DMS 273 treated with DMSO at 0.1 percent for 48 hours (cell line): ENCODE results near the gene FAM76A.
"Not testable (repeated sequence)": the region's sequence is repeated elsewhere in the genome, so short reads cannot be mapped to it uniquely, and the experiment has no call there.

Experiments
- DNase-seq: peaks from one replicate; lab custom pipeline; 2025; lab: John Stamatoyannopoulos, UW

Gene FAM76A

GRCh38 chr1:27725374-27726172, at the start of gene FAM76A:
FAM76A (plus strand) TSS chr1:27725961; CDS start chr1:27726081, 120 bp downstream.
- peak; percentile 98 for DNase-seq

GRCh38 chr1:27676410-27676809, 49.4 kb upstream of the FAM76A start:
- no peak for DNase-seq

- no peak for DNase-seq
These were observed 47.0 kb upstream of the FAM76A start for GRCh38 chr1:27678747-27679146.

GRCh38 chr1:27680225-27680791, 45.5 kb upstream of the FAM76A start:
- not testable (repeated sequence) for DNase-seq

GRCh38 chr1:27681580-27681979, 44.2 kb upstream of the FAM76A start:
- not testable (repeated sequence) for DNase-seq

GRCh38 chr1:27682351-27682944, 43.3 kb upstream of the FAM76A start:
- DNase-seq: no peak

- no peak for DNase-seq
These were observed 41.6 kb upstream of the FAM76A start for GRCh38 chr1:27684176-27684575.

- DNase-seq: no peak
These were observed 39.4 kb upstream of the FAM76A start for GRCh38 chr1:27686223-27686990.

- no peak for DNase-seq
These were observed 37.9 kb upstream of the FAM76A start for GRCh38 chr1:27687906-27688305.

GRCh38 chr1:27689423-27690173, 36.2 kb upstream of the FAM76A start:
- DNase-seq: no peak

GRCh38 chr1:27690183-27690582, 35.6 kb upstream of the FAM76A start:
- DNase-seq: no peak

- not testable (repeated sequence) for DNase-seq
These were observed 28.9 kb upstream of the FAM76A start for GRCh38 chr1:27696835-27697234.

- DNase-seq: no peak
These were observed 20.8 kb upstream of the FAM76A start for GRCh38 chr1:27704958-27705357.

- no peak for DNase-seq
These were observed 20.2 kb upstream of the FAM76A start for GRCh38 chr1:27705545-27705944.

GRCh38 chr1:27710574-27710973, 15.2 kb upstream of the FAM76A start:
- DNase-seq: no peak

GRCh38 chr1:27713139-27713725, 12.5 kb upstream of the FAM76A start:
- no peak for DNase-seq

GRCh38 chr1:27713869-27714513, 11.8 kb upstream of the FAM76A start:
- no peak for DNase-seq

GRCh38 chr1:27716262-27716895, 9.4 kb upstream of the FAM76A start:
- no peak for DNase-seq

- no peak for DNase-seq
These were observed 6.2 kb upstream of the FAM76A start for GRCh38 chr1:27719286-27720251.
